ES-I3 (cell line): ENCODE data around the gene QRICH1.

Experiments
- H3K36me3 ChIP-seq: 2 replicates; pipeline ENCODE4 v1.6.1; 2013; ENCODE audit warnings: mild to moderate bottlenecking, low read length, control low read depth, moderate library complexity; ENCODE audit not compliant: insufficient read depth
- H3K4me1 ChIP-seq: 2 replicates; pipeline ENCODE4 v1.6.1; 2013; ENCODE audit warnings: mild to moderate bottlenecking, control low read depth, low read length; ENCODE audit not compliant: insufficient read depth
- H3K9ac ChIP-seq: 2 replicates; pipeline ENCODE4 v1.6.1; 2013; ENCODE audit warnings: low read depth, mild to moderate bottlenecking, low read length, moderate library complexity
- H3K9me3 ChIP-seq: 2 replicates; pipeline ENCODE4 v1.6.1; 2013; ENCODE audit warnings: mild to moderate bottlenecking, low read length, moderate library complexity; ENCODE audit not compliant: control insufficient read depth, insufficient read depth

Gene QRICH1

DNA sequence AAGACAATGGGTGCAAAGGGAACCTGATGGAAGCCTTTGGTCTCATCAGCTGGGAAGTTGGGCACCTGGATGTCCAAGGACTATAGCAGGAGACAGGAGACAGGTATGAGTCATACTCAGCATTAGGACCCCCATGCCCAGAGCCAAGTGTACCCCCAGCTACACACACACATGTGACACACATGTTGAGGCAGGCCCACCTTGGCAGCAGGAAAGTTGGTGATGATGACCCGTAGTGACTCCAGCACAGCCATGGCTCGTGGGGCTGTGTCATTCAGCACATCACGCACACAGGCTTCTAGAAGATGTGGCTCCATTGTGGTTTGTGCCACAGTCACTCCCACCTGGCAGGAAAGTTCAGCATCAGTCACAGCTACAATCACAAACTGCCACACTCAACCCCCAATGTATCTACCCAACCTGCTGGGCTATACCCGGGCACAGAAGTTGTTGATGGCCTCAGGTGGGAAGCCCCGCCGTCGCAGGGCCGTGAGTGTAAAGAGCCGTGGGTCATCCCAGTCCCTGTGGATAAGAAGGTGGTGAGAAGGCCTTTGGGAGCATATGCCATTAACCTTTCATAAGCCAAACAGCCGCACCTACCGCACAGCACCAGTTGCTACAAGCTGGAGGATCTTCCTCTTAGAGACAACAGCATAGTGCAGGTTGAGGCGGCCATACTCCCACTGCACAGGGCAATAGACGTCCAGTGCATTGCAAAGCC, 5.2 kb upstream of the QRICH1 start:
- no peak overlapping the region for H3K9ac ChIP-seq
- no peaks in the 10 kb centered on the region for H3K9me3 ChIP-seq
- no peaks in the 10 kb centered on the region for H3K4me1 ChIP-seq
- peaks cover 28% of the 10 kb centered on the region for H3K36me3 ChIP-seq

DNA sequence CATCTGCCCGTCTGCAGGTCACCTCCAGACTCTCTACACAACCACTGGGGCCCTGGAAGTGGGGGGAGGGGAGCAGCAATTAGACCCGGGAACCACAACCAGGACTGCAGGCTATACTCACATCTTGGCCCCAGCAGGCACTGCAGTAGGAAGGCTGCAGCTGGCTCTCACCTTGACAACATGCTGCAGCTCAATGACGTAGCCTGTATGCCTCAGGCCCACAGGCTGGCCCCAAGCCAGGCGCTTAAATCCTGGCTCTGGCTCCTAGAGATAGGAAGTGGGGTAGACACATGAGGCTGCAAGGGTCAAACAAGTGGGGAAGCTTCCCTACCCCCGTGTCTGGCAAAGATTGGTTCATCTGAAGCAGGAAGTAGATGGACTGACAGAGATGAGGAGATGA, 4.6 kb upstream of the QRICH1 start:
- no peaks in the 10 kb centered on the region for H3K4me1 ChIP-seq
- H3K36me3 ChIP-seq: peaks cover 28% of the 10 kb centered on the region
- H3K9me3 ChIP-seq: no peaks in the 10 kb centered on the region
- no peak overlapping the region for H3K9ac ChIP-seq

DNA sequence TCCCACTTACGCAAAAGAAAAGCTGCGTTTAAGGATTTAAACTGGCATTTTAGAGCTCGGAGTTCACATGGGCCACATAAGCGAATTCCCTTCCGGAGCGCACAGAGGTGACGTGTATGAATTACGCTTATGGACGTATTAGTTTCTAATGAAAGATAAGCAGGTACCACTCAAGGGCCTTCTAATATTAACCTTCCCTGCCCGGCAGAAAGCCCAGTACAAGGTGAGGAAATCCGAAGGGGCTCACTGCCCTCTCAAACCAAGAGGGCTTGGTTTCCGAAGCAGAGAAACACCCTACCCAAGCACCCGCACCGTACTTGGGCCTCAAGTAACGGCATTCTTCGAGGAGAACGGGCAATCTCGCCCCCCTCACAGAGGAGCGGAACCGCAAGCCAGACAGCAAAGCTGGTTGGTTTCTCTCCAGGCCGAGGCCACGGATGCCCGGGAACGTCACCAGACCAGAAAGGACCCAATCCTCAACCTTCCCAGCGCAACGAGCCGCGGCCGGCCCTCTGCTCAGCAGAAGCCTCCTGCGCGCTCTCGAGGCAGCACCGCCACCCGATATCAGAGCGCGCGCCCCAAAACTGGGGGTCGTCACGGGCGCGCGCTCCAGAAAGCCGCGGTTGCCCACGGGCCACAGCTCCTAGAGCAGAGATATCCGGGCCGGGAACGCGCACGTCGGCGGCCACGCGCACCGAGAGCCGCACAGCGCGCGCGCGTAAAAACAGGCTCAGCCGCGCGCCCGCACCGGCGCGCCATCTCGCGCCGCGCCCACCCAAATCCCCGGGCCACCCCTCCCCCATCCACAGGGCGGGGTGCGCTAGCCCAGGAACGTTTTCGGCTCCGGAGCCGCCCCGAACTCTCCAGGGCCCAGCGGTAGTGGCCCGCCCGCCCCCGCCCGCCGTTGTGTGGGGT, 676 bp downstream of the QRICH1 start:
- no peaks in the 10 kb centered on the region; the same call in 1 of the 2 replicates for H3K36me3 ChIP-seq
- peak overlapping the region; percentile 78 for H3K9ac ChIP-seq
- H3K9me3 ChIP-seq: no peaks in the 10 kb centered on the region

GRCh38 chr3:49081429-49081828, 12.4 kb downstream of the QRICH1 start:
- Histone ChIP-seq H3K4me1 (no peaks in the 10 kb centered on the region), H3K9ac (no peak overlapping the region), H3K36me3 (peaks cover 8% of the 10 kb centered on the region), H3K9me3 (no peaks in the 10 kb centered on the region)

More for the DNA sequence above, 676 bp downstream of the QRICH1 start:
- no peaks in the 10 kb centered on the region for H3K4me1 ChIP-seq

DNA sequence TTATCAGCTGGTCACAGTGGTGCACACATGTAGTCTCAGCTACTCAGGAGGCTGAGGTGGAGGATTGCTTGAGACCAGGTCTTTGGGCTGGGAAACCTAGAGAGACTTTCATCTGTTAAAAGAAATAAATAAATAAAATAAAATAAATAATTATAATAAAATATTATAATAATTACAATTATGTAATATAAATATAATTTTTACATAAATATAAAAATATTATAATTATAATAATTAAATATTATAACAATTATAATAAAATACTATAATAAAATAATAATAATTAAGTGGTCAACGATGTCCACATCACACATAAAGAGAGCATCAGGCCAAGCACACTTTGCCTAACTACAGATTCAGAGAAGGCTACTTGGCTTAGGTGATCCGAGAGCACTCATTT, 14.6 kb downstream of the QRICH1 start:
- H3K36me3 ChIP-seq: peaks cover 14% of the 10 kb centered on the region
- H3K9ac ChIP-seq: no peak overlapping the region
- no peaks in the 10 kb centered on the region for H3K9me3 ChIP-seq
- H3K4me1 ChIP-seq: no peaks in the 10 kb centered on the region

- Histone ChIP-seq H3K9ac (no peak overlapping the region), H3K36me3 (peaks cover 26% of the 10 kb centered on the region), H3K4me1 (no peaks in the 10 kb centered on the region), H3K9me3 (no peaks in the 10 kb centered on the region)
These were observed 17.2 kb downstream of the QRICH1 start for GRCh38 chr3:49076646-49077045.

GRCh38 chr3:49076116-49076515, 17.8 kb downstream of the QRICH1 start:
- Histone ChIP-seq H3K36me3 (peaks cover 26% of the 10 kb centered on the region), H3K9ac (no peak overlapping the region), H3K9me3 (no peaks in the 10 kb centered on the region), H3K4me1 (no peaks in the 10 kb centered on the region)

DNA sequence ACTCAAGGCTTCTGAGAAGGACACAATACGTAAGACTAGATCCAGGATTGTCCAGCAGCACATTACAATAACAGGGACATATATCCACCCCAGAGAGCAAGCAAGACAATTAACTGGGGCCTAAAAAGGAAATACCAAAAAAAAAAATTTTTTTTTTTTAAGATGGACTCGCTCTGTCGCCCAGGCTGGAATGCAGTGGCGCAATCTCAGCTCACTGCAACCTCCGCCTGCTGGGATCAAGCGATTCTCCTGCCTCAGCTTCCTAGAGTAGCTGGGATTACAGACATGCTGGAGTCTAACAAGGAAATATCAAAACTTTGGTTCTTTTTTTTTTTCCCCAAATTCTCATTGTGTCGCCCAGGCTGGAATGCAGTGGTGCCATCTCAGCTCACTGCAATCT, 35.9 kb downstream of the QRICH1 start:
- H3K9me3 ChIP-seq: no peaks in the 10 kb centered on the region

DNA sequence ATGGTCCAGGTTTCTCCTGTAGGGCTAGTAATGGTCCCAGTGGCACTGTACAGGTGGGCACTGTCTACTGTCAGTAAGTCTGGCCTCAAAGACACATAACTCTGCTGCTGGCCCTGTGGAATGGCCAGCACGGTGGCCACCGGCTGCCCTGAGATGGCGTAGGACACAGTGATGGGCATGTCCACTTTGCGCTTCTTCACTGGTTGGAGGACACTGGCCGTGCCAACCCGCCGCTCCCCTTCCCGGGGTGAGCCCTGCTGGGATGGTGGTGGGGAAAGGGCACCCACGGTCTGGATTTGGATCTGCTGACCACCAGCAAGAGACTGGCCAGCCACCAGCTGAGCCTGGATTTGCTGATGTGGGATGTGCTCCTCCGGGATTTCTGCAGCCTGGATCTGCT, 36.6 kb downstream of the QRICH1 start:
- Histone ChIP-seq H3K4me1 (no peaks in the 10 kb centered on the region), H3K36me3 (peaks cover 44% of the 10 kb centered on the region), H3K9ac (no peak overlapping the region), H3K9me3 (no peaks in the 10 kb centered on the region)

More for the DNA sequence above, 35.9 kb downstream of the QRICH1 start:
- H3K4me1 ChIP-seq: no peaks in the 10 kb centered on the region
- H3K36me3 ChIP-seq: peaks cover 40% of the 10 kb centered on the region
- H3K9ac ChIP-seq: no peak overlapping the region

- Histone ChIP-seq H3K4me1 (no peaks in the 10 kb centered on the region), H3K36me3 (peaks cover 48% of the 10 kb centered on the region), H3K9ac (no peak overlapping the region), H3K9me3 (no peaks in the 10 kb centered on the region)
These were observed 39.5 kb downstream of the QRICH1 start for GRCh38 chr3:49054344-49054862.

DNA sequence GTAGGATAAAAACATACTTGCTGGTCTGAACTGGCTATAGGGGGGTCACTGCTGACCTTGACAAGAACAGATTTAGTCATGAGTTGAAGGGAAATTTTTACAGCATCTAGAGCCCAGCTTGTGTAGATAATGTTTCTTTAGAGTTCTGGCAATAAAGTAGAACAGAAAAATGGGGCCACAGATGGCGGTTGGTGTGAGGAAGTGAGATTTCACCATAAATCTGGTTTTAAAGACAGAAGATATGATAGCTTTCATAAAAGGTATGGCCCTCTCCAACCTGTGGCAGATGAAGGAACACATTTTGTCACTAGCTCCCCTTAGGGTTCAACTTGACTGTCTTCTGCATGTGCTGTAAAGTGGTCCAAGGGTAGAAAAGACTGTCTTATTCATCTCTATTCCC, 40.3 kb downstream of the QRICH1 start:
- Histone ChIP-seq H3K36me3 (peaks cover 48% of the 10 kb centered on the region), H3K4me1 (no peaks in the 10 kb centered on the region), H3K9me3 (no peaks in the 10 kb centered on the region), H3K9ac (no peak overlapping the region)

- no peaks in the 10 kb centered on the region for H3K4me1 ChIP-seq
- no peaks in the 10 kb centered on the region for H3K9me3 ChIP-seq
- H3K9ac ChIP-seq: no peak overlapping the region
- peaks cover 31% of the 10 kb centered on the region for H3K36me3 ChIP-seq
These were observed 58.6 kb downstream of the QRICH1 start for GRCh38 chr3:49035281-49035680.

DNA sequence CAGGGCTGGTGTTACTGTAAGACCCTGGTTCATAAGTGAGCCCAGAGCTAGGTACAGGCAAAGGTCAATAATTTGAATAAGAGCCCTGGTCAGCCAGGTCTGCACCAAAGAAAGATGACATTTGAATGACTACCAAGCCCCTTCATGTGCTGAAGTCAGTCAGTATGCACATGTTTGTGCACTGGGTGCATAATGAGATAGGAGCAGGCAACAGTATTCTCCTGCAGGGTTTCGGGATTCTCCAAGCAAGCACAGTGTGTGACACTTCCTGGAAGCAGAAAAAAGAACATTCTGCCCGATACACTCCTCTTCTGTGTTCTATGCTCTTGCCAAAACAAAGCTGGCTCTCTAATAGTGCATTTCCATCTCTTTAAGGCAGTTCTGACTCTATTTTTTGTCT, 59.2 kb downstream of the QRICH1 start:
- no peaks in the 10 kb centered on the region for H3K9me3 ChIP-seq
- H3K36me3 ChIP-seq: peaks cover 31% of the 10 kb centered on the region
- H3K4me1 ChIP-seq: no peaks in the 10 kb centered on the region
- no peak overlapping the region for H3K9ac ChIP-seq

- no peaks in the 10 kb centered on the region for H3K9me3 ChIP-seq
- H3K9ac ChIP-seq: no peak overlapping the region
- peaks cover 4% of the 10 kb centered on the region; the same call in 1 of the 2 replicates for H3K4me1 ChIP-seq
- H3K36me3 ChIP-seq: peaks cover 34% of the 10 kb centered on the region
These were observed 61.1 kb downstream of the QRICH1 start for GRCh38 chr3:49032646-49033304.
